Activated CD4-positive, alpha-beta T cell treated with anti-CD3 and anti-CD28 coated beads, Interleukin-2, amount 50 U/mL, for 48 hours (primary cell): ENCODE results near the gene HMGN4.
A peak's percentile ranks its signal among the peaks of the same experiment; 100 is the strongest.

Experiments used
- DNase-seq, 2 experiments: peaks; one replicate each; pipeline ENCODE4 v3.0.0-alpha.2; 2020

The HMGN4 gene

DNA sequence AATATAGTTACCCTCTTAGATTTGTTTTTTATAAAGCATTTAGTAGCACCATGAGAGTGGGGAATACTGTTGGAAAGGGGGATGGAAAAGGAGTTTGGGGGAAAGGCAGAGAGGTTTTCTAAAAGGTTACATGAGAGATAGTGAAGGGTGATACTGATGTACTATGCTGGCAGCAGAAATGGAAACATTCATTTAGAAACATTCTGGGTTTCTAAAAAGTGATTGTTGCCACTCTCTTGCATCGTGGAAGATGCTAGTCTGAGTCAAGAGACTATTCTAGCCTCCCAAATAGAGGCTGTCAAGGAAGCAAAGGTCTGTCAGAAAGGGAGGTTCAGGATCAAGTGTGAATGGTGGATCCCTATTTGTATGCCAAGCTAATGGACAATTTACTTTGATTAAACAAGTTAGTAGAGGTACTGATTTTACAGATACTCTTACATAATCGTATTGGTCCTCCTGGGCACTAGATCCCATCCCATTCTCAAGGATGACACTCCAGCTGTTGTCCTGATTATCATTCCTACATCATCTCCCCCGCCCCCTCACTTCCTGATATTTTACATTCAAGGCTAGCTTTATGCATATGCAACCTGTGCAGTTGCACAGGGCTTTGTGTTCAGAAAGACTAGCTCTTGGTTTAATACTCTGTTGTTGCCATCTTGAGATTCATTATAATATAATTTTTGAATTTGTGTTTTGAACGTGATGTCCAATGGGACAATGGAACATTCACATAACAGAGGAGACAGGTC lies 43.2 kb downstream of the HMGN4 start:
- DNase-seq, result no peak

DNA sequence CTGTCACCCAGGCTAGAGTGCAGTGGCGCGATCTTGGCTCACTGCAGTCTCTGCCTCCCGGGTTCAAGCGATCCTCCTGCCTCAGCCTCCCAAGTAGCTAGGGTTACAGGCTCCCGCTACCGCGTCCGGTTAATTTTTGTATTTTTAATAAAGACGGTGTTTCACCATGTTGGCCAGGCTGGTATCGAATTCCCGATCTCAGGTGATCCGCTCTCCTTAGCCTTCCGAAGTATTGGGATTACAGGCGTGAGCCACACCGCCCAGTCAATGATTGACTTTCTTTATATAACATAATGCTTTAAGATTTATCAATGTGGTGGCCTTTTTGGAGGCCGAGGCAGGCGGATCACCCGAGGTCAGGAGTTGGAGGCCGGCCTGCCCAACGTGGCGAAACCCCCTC lies 50.8 kb downstream of the HMGN4 start:
- DNase-seq, result no peak

DNA sequence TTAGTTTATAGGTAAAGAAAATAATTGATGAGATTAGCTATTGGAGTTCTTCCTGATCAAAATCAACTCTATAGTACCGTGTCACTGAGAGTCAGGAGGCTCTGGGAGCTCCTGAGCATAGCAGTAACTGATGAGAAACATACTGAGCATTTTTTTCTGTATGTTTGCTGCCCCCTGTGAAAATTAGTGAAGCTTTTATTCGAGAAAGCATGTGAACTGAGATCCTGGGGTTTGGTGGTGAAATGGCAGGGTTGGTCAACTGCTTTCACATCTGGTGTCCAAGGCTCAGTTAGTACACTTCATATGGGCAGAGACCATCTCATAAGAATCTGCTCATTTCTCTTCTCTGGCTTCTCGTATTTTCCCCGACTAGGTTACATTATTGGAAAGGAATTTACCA lies 54.5 kb downstream of the HMGN4 start:
- no peak for DNase-seq

DNA sequence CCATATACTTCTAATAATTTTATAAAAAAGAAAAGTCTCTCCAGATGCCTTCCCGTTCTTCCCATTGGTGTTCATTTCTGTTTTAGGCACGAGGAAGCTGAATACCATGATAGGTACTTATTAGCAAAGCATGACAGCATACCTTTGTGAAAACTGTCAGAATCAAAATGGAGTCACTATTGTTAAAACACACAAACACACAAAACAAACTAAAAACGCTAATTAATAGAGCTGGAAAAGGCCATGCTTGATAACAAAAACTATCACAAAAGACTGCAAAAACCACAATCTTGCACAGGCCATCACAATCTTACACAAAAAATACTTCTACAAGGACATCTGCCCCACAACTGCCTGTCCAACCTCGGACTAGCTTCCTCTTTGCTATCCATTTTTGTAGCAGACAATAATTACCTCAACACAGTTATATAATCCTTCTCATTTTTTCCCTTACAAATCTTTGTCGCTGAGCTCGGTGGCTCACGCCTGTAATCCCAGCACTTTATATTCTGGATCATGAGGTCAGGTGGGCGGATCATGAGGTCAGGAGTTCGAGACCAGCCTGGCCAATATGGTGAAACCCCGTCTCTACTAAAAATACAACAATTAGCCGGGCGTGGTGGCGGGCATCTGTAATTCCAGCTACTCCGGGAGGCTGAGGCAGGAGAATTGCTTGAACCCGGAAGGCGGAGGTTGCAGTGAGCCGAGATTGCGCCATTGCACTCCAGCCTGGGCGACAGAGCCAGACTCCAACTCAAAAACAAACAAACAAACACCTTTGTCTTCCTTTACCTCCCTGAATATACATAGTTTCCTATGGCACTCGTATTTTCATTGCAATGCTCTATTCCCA lies 55.3 kb downstream of the HMGN4 start:
- DNase-seq, result no peak

DNA sequence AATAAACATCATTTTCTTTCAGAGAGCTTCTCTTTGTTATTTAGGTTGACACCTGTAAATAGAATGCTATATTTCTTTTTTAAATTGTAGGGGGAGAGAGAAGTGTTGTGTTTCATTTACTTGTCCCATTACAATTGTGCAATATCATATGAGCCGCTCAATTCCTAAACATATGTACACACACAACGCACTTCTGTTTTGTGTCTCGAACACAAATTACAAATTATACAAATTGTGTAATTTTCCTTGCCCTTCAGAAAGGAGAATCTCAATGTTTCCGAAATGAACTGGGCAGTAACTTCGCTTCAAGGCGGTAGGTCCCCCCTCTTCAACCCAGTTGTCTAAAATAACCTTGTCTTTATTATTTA lies 55.9 kb downstream of the HMGN4 start:
- no peak for DNase-seq

DNA sequence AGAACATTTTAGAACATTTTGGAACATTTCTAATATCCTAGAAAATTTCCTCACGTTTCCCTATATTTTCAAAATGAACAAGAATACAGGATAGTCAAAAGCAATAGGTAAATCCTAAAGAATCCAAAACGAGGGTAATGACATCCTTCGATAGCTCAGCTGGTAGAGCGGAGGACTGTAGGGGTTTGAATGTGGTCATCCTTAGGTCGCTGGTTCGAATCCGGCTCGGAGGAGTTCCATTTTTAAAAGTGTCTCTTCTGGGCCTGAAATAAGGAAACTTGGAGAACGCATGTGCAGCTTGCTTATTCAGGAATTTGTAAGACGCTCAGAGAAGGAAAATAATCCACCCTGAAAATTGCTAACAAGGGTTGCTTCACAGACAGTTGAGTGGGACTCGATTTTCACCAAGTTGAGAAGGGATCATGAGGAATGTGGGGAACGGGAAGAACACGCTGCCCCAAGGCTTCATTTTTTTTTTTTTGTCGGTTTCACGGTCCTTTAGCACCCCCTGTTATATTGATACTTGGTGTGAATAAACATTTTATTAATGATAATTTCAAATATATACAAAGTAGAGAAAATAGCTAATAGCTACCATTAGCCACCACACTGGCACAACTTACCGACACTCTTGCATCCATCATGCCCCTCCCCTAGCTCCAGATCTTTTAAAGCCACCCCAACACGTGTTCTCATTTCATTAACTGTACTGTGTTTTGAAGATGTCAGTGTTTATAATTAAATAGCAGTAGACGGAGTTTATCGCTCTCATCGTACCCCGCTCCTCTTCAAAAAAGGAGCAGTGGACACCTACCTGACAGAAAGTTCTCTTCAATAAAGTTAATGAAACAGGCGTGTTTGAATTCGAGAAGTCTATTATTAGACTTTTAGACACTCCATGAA lies 56.8 kb downstream of the HMGN4 start:
- peak; percentile 72 to 77 for DNase-seq

DNA sequence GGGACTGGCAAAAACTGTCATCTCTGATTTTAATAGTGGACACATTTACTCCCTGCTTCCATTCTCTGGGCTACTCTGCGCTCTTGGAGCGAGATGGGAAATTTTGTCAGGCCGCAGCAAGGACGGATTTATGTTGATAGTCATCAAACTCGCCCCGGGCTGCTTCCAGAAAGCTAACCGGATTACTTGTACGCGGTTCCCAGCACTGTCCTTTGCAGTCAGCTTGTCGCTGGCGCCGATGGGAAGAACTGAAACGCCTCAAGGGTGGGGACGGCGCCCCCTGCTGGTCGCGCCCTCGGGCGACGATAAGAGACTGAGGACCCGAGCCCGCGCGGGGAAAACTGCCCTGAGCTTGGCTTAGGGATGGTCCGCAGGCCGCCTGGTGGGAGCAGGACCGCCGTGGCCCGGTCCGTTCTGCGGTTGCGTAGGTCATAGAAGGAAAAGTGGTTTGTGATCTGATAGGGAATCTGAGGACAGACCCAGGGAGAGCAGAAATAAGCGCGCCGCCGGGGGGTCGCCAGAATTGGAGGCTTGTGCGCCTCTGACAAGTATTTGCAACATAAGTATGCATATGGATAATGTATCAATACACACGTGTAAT lies 57.6 kb downstream of the HMGN4 start:
- peak; percentile 92 to 93 for DNase-seq
